Tibial artery (tissue), 4 donors: Measurements from ENCODE around the gene RPL18A.

Experiments
- DNase-seq, 2 donors: peaks; one replicate each; pipeline ENCODE4 v3.0.0-alpha.2; 2019
- H3K27ac ChIP-seq, 2 donors: fragments of 200-600 bp; sonication (generic) in 1 of 2; 1 replicate in 1 of 2; 2 replicates in 1 of 2; pipeline ENCODE4 v1.5.1; 2018 to 2019; ENCODE audit warnings: mild to moderate bottlenecking in 1 of 2
- H3K27me3 ChIP-seq, 2 donors: fragments of 200-600 bp; sonication (generic) in 1 of 2; one replicate each; pipeline versions ENCODE4 v1.5.1 to v1.6.0; 2016 to 2019
- H3K36me3 ChIP-seq, 3 donors: fragments of 200-600 bp; sonication (generic) in 2 of 3; one replicate each; pipeline ENCODE4 v1.5.1; 2016 to 2019; ENCODE audit warnings: mild to moderate bottlenecking in 2 of 3
- H3K4me1 ChIP-seq, 4 donors: fragments of 200-600 bp; sonication (generic) in 2 of 4; 1 replicate in 3 of 4; 2 replicates in 1 of 4; pipeline ENCODE4 v1.5.1; 2016 to 2019
- H3K4me3 ChIP-seq, 2 donors: fragments of 200-600 bp; sonication (generic) in 1 of 2; 1 replicate in 1 of 2; 2 replicates in 1 of 2; pipeline ENCODE4 v1.5.1; 2018 to 2019; ENCODE audit warnings: mild to moderate bottlenecking in 2 of 2
- H3K9me3 ChIP-seq, 3 donors: fragments of 200-600 bp; sonication (generic) in 1 of 3; one replicate each; pipeline ENCODE4 v1.5.1; 2016 to 2019
- intact Hi-C: fragments of 100-400 bp; cut with DNase I; formaldehyde crosslinking; loops from one replicate; pipeline ENCODE4 v1.15.0; 2023; ENCODE audit warnings: low total_unique reads
- TF ChIP-seq, protein P1 (sequence below), 2 experiments: fragments of 200-600 bp in 1 of 2; fragments of 450-650 bp in 1 of 2; IDR thresholded peaks; one replicate each; pipeline ENCODE4 v1.5.1; 2017 to 2019; ENCODE audit warnings: antibody characterized with exemption in 2 of 2, mild to moderate bottlenecking in 1 of 2, moderate library complexity in 1 of 2

Gene RPL18A

DNA sequence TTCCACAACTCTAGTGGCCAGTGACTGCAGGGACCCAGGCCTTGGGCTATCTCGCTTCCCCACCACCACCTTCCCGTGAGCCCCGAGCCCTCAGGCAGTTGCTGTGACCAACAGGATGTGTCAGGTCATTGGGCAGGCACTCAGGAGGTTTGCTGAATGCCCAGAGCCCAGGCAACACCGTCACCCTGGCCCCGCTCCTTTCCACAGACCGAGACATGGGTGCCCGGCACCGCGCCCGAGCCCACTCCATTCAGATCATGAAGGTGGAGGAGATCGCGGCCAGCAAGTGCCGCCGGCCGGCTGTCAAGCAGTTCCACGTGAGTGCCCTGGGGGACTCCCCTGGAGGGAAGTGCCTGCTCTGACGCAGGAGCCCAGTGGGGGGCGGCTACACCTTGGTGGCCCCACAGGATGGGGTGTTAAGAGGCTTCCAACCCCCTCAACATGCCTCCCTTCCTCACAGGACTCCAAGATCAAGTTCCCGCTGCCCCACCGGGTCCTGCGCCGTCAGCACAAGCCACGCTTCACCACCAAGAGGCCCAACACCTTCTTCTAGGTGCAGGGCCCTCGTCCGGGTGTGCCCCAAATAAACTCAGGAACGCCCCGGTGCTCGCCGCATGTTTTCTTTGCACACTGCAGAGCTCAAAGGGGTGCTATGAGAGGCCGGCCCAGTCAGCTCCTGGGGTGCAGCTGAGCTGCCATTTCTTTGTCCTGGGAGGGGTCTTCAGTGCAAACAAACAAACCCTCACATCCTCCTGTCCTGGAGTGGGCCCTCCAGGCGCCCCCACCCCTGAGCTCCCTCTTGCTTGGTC is 3.2 kb downstream of the RPL18A start:
- intact Hi-C loops = loop anchor here (5.0 kb wide), 1 partner anchor 134 kb away; no protein-coding TSS in a partner anchor
- H3K4me3 ChIP-seq = no peak overlapping the region
- no peak overlapping the region for H3K27ac ChIP-seq
- TF ChIP-seq, protein P1, sequence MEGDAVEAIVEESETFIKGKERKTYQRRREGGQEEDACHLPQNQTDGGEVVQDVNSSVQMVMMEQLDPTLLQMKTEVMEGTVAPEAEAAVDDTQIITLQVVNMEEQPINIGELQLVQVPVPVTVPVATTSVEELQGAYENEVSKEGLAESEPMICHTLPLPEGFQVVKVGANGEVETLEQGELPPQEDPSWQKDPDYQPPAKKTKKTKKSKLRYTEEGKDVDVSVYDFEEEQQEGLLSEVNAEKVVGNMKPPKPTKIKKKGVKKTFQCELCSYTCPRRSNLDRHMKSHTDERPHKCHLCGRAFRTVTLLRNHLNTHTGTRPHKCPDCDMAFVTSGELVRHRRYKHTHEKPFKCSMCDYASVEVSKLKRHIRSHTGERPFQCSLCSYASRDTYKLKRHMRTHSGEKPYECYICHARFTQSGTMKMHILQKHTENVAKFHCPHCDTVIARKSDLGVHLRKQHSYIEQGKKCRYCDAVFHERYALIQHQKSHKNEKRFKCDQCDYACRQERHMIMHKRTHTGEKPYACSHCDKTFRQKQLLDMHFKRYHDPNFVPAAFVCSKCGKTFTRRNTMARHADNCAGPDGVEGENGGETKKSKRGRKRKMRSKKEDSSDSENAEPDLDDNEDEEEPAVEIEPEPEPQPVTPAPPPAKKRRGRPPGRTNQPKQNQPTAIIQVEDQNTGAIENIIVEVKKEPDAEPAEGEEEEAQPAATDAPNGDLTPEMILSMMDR (IDR thresholded peaks at IDR 0.05) = no peak
- H3K36me3 ChIP-seq = peaks cover 34 to 50% (median 47%) of the 10 kb centered on the region in 3 donors
- peaks cover 5 to 30% (median 18%) of the 10 kb centered on the region in 4 donors for H3K4me1 ChIP-seq
- no peaks in the 10 kb centered on the region for H3K27me3 ChIP-seq
- no peak for DNase-seq
- H3K9me3 ChIP-seq = no peaks in the 10 kb centered on the region

DNA sequence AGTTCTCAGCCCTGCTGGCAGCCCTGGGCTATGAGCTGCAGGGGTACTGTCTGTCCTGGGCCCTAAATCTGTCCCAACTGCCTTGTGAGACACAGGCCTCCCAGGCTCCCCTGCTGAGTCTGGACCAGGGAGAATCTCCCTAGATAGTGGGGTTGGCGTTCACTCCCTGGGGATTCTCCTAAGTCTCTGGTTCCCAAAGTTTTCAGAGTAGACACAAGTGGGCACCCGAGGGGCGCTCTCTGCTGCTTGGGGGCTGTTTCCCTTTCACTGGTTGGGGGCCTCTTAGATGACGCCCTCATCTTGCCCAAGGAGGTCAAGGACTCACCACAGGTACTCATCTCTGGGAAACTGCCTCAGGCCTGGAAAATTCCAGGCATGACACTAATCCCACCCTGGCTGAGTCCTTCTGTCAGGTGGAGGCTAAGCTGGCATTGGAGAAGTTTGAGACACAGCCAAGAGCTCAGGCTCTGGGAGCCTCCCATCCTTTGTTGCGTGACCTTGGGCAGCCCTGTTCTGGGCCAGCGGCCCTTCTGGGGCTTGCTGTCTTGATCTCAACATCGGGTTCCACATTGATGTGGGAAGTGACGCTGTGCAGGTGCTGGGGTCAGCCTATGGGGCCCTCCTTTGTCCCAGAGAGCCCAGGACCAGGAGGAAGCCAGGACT is 3.9 kb downstream of the RPL18A start:
- Histone ChIP-seq H3K27ac (no peak overlapping the region), H3K4me3 (no peak overlapping the region), H3K4me1 (peaks cover 5 to 30% (median 18%) of the 10 kb centered on the region in 4 donors), H3K9me3 (no peaks in the 10 kb centered on the region), H3K36me3 (peaks cover 34 to 50% (median 47%) of the 10 kb centered on the region in 3 donors), H3K27me3 (no peaks in the 10 kb centered on the region)
- intact Hi-C loops = loop anchor here (5.0 kb wide), 1 partner anchor 134 kb away; no protein-coding TSS in a partner anchor
- no peak for DNase-seq
- TF ChIP-seq, protein P1 (IDR thresholded peaks at IDR 0.05) = no peak

DNA sequence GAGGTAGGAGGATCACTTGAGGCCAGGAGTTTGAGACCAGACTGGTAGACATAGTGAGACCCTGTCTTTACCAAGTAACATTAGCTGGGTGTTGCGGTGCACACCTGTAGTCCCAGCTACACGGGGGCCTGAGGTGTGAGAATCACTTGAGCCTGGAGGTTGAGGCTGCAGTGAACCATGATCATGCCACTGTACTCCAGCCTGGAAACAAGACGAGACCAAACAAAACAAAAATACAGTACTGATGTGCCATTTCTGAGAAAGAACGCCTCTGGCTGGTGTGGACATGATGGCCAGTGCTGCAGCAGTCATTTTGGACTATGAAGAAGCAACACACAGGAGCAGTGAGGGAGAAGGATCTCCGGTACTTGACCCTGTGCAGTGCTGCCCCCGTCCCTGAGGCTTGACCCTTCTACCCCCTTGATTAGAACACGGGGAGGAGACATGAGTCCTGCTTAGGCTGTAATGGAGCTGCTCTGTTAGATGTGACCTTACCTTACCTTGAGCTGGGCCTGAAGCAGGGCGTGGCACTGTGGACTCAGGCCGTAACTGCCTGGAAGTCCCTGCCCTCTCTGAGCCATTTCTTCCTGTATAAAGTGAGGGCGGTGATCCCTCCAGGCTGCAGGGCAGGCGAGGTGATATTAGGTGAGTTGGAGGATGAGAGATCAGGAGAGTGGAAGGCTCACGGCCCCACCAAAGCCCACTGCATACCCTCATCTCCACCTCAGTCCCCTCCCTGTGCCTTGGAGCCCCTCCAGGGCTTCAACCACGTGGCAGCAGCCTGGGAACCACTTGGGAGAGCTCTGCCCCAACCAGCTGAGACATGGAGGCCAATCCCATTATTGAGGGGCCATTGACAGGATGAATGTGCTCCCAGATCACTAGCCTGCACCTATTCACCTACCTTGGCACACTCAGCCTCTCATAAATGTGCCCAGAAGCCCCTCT is 5.9 kb downstream of the RPL18A start:
- H3K27ac ChIP-seq = no peak overlapping the region
- H3K9me3 ChIP-seq = no peaks in the 10 kb centered on the region
- peaks cover 0 to 16% of the 10 kb centered on the region in 2 donors for H3K27me3 ChIP-seq
- TF ChIP-seq, protein P1 (IDR thresholded peaks at IDR 0.05) = no peak
- H3K4me1 ChIP-seq = peaks cover 3 to 27% (median 13%) of the 10 kb centered on the region in 4 donors
- intact Hi-C loops = no loop called here
- no peak for DNase-seq
- peaks cover 34 to 50% (median 47%) of the 10 kb centered on the region in 3 donors for H3K36me3 ChIP-seq
- H3K4me3 ChIP-seq = no peak overlapping the region

DNA sequence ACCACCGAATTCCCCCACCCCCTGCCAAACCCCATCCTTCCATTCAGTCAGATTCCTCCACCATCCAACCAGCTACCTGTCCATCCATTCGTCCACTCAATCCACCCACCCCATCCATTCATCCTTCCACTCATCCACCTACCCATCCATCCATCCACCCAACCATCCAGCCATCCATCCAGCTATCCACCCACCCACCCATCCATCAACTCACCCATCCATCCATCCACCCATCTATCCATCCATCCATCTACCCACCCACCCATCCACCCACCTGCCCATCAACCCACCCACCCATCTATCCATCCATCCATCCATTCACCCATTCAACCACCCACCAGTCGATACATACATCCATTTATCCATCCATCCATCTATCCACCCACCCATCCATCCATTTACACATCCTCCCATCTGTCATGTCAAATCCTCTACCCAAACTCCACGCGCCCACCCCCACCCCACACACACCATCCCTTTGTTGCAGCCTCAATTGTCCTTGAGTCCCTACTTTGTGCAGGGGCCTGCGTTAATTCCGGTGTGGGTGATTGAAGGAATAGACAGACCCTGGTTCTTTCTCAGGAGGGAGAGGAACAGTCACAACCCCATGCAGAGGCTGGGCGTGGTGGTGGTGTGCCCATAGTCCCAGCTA is 6.7 kb downstream of the RPL18A start:
- no peak for DNase-seq
- peaks cover 0 to 20% (median 5%) of the 10 kb centered on the region in 4 donors for H3K4me1 ChIP-seq
- peaks cover 0 to 24% of the 10 kb centered on the region in 2 donors for H3K27me3 ChIP-seq
- no peak overlapping the region for H3K4me3 ChIP-seq
- no peak overlapping the region for H3K27ac ChIP-seq
- intact Hi-C loops = no loop called here
- H3K9me3 ChIP-seq = no peaks in the 10 kb centered on the region
- peaks cover 32 to 49% (median 45%) of the 10 kb centered on the region in 3 donors for H3K36me3 ChIP-seq
- TF ChIP-seq, protein P1 (IDR thresholded peaks at IDR 0.05) = no peak
